ENCODE data around the gene VEGFA.

VEGFA gene

DNA sequence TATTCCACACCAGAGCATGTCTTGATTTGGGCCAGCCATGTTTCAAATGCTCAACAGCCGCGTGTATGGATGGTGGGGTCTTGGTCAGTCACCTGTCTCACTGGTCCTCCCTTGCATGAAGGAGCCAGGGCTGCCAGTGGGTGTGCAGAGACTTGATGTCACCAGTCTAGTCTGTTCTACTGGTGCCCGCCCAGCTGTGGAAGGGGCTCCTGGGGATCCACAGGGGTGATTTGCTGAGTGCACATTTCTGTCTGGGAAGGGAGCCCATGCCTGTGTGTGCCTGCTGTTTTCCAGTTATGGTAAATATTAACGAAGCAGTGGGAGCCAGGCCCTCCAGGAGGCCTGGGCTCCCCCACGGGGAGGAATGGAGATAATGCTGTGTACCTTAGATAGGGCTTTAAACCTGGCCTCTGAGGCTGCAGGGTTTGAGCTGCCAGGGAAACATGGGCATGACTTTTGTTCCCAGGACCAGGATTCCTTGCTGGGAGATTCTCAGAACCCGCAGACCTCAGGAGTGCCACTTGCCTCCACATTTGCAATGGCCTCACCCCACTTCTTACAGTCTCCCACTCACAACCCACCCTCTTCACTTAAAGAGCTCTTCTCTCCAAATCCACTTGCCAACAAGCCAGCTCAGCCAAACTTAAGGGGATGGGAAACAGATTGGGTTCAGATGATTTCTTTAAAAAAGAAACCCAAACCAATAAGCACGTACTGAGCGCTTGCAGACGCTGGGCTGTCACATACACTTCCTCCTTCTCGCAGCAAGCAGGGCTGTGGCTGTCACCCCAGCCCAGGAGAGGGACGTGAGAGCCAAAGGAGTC lies 54.1 kb downstream of the VEGFA start:
- TF ChIP-seq, protein P1, sequence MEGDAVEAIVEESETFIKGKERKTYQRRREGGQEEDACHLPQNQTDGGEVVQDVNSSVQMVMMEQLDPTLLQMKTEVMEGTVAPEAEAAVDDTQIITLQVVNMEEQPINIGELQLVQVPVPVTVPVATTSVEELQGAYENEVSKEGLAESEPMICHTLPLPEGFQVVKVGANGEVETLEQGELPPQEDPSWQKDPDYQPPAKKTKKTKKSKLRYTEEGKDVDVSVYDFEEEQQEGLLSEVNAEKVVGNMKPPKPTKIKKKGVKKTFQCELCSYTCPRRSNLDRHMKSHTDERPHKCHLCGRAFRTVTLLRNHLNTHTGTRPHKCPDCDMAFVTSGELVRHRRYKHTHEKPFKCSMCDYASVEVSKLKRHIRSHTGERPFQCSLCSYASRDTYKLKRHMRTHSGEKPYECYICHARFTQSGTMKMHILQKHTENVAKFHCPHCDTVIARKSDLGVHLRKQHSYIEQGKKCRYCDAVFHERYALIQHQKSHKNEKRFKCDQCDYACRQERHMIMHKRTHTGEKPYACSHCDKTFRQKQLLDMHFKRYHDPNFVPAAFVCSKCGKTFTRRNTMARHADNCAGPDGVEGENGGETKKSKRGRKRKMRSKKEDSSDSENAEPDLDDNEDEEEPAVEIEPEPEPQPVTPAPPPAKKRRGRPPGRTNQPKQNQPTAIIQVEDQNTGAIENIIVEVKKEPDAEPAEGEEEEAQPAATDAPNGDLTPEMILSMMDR (IDR thresholded peaks at IDR 0.05; ENCODE audit: low read depth, low read length) = no peak
- no peak for DNase-seq (ENCODE audit: extremely low read depth, low read depth)

GRCh38 chr6:43824703-43825064 lies 54.7 kb downstream of the VEGFA start:
- TF ChIP-seq, protein P1 (IDR thresholded peaks at IDR 0.05; ENCODE audit: low read depth, low read length) = no peak
- DNase-seq (ENCODE audit: extremely low read depth, low read depth) = no peak

DNA sequence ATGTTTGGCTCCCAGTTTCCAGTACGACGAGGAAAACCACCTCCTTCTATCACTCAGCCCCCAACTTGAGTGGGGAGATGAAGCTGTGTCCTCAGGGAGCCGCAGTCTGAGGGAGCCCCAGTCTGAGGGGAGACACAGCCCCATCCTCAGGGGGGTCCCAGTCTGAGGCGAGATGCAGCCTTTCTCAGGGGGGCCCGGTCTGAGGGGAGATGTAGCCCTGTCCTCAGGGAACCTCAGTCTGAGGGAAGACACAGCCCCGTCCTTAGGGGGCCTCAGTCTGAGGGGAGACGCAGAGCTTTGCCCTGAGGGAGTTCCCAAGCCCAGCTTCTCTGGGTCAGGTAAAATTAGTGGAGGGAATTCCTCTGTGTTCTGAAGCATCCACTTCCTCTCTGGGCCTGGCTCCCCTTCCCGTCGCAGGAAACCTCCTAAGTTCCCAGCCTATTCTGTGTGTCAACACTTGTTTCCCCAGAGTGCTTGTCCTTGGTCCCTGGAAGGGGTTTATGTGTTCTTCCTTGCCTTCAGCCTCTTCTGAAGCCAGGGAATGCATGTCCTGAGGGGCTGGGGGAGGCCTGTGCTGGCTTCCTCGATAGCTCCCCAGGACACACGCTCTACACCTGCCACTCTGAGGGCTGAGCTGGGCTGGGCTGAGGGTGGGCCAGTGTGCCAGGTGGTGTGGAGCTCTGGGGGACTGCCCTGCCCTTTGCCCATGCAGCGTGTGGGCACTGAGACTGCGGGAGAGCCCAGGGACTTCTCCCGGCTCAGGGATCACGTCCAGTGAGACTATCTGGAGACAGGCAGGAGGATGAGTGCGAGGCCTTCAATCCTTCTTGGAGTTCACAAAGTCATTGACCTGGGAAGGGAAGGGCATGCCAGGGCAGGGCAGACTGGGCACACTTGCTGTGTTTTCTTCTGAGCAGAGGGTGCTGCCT lies 55.4 kb downstream of the VEGFA start:
- DNase-seq (ENCODE audit: extremely low read depth, low read depth) = no peak
- TF ChIP-seq, protein P1 (IDR thresholded peaks at IDR 0.05; ENCODE audit: low read depth, low read length) = no peak

DNA sequence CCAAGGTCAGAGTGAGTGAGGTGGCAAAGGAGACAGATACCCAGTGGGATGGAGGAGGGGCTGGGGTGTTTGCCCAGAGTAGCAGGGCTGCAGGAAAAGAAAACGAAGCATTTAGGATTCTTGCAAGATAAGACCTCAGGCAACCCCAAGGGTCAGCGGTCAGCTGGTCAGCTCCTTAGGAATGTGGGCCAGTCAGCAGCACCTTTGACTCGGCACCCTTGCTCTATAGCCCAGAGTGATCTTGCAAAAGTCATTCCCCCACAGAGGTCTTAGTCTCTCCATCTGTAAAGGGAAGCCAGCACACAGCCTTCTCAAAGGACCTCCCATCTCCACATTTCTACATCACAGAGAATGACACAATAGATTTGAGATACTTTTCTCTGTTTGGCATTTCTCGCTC lies 56.7 kb downstream of the VEGFA start:
- TF ChIP-seq, protein P1 (IDR thresholded peaks at IDR 0.05; ENCODE audit: low read depth, low read length) = no peak

GRCh38 chr6:43827898-43828297 lies 57.9 kb downstream of the VEGFA start:
- no peak for DNase-seq (ENCODE audit: extremely low read depth, low read depth)

More for the DNA sequence above, 56.7 kb downstream of the VEGFA start:
- DNase-seq (ENCODE audit: extremely low read depth, low read depth) = no peak

GRCh38 chr6:43828711-43829110 lies 58.7 kb downstream of the VEGFA start:
- DNase-seq (ENCODE audit: extremely low read depth, low read depth) = no peak
- TF ChIP-seq, protein P1 (IDR thresholded peaks at IDR 0.05; ENCODE audit: low read depth, low read length) = no peak

More at GRCh38 chr6:43827898-43828297, 57.9 kb downstream of the VEGFA start:
- TF ChIP-seq, protein P1 (IDR thresholded peaks at IDR 0.05; ENCODE audit: low read depth, low read length) = no peak

DNA sequence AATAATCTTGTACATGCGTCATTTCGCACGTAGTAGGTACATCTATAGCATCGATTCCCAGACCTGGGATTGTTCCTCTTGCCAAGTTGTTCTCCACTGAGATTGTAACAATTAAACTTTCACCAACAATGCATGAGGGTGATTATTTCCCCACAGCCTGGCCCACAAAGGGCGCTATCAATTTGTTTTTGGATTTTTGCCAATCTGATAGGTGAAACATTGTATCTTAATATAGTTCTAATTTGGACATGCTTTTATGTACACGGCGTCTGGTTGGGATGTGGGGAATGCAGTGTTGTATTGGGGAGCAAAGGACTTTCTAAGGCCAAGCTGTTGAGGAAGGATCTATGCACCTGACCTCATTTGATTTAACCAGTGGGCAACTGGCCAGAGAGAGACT lies 59.5 kb downstream of the VEGFA start:
- no peak for DNase-seq (ENCODE audit: extremely low read depth, low read depth)
- TF ChIP-seq, protein P1 (IDR thresholded peaks at IDR 0.05; ENCODE audit: low read depth, low read length) = no peak

Data from AG09319 (cell line).